HepG2 (cell line): ENCODE results near the gene MRPL51. TPM values are rescaled to one million over a fixed set of nuclear protein-coding genes. Genes with fewer than 3 reads are reported as not detected.

ENCODE experiments used
- FLYWCH1 ChIP-seq: sonication (generic); formaldehyde crosslinking; IDR thresholded peaks from 2 replicates; pipeline ENCODE4 v1.8.1; 2023; ENCODE audit warnings: mild to moderate bottlenecking, missing genetic modification reagents
- HOXA9 ChIP-seq: sonication (generic); formaldehyde crosslinking; IDR thresholded peaks from 2 replicates; pipeline ENCODE4 v1.8.1; 2022; ENCODE audit warnings: missing genetic modification reagents, mild to moderate bottlenecking, moderate library complexity, borderline replicate concordance
- KLF11 ChIP-seq: IDR thresholded peaks from 2 replicates; pipeline ENCODE4 v1.6.1; 2016; ENCODE audit warnings: missing compliant biosample characterization
- MLLT10 ChIP-seq: sonication (generic); formaldehyde crosslinking; IDR thresholded peaks from 2 replicates; pipeline ENCODE4 v1.4.0; 2020; ENCODE audit warnings: missing genetic modification reagents
- NR2C2 ChIP-seq: sonication (generic); formaldehyde crosslinking; IDR thresholded peaks from 2 replicates; pipeline ENCODE4 v1.4.0; 2020; ENCODE audit warnings: missing genetic modification reagents, mild to moderate bottlenecking, moderate library complexity, borderline replicate concordance
- ZMYM4 ChIP-seq: sonication (generic); formaldehyde crosslinking; IDR thresholded peaks from 2 replicates; pipeline ENCODE4 v1.8.1; 2023; ENCODE audit warnings: mild to moderate bottlenecking, missing genetic modification reagents
- ZNF225 ChIP-seq: sonication (generic); formaldehyde crosslinking; IDR thresholded peaks from 2 replicates; pipeline ENCODE4 v1.4.0; 2020; ENCODE audit warnings: mild to moderate bottlenecking, missing genetic modification reagents
- ZNF549 ChIP-seq: sonication (generic); formaldehyde crosslinking; IDR thresholded peaks from 2 replicates; pipeline ENCODE4 v1.5.0; 2020; ENCODE audit warnings: missing genetic modification reagents
- polyA plus RNA-seq, 8 experiments: library from polyadenylated mRNA; depleted of rRNA in 3 of 8; stranded (reverse) in 7 of 8; unstranded in 1 of 8; fragments of >200 nt; fragmentation: Illumina TruSeq in 4 of 8; extraction: Trizol in 4 of 8; gene quantifications; 2 replicates each; pipeline versions ENCODE4 v1.2.1 to v1.2.3, GENCODE V29; 2011 to 2016; ENCODE audit warnings: low read depth in 4 of 8, missing spikeins in 1 of 8, mixed read lengths in 1 of 8; ENCODE audit not compliant: insufficient read depth in 1 of 8
- total RNA-seq, 5 experiments: library from RNA; depleted of rRNA; stranded (reverse); fragments of >200 nt; fragmentation: Illumina TruSeq; extraction: Trizol; gene quantifications; 2 replicates each; pipeline ENCODE4 v1.2.3, GENCODE V29; 2016; ENCODE audit warnings: low read depth in 1 of 5
- TF ChIP-seq, protein P1 (sequence below): sonication (generic); formaldehyde crosslinking; conservative IDR thresholded peaks from 2 replicates; pipeline ENCODE4 v1.8.0; 2022; ENCODE audit warnings: mild to moderate bottlenecking, moderate library complexity, missing genetic modification reagents
- TF ChIP-seq, protein P2 (sequence below): sonication (generic); formaldehyde crosslinking; IDR thresholded peaks from 2 replicates; pipeline ENCODE4 v1.4.0; 2020; ENCODE audit warnings: mild to moderate bottlenecking, missing genetic modification reagents, borderline replicate concordance
- TF ChIP-seq, protein P3 (sequence below), 2 experiments: sonication (generic) in 1 of 2; formaldehyde crosslinking in 1 of 2; IDR thresholded peaks; 2 replicates each; pipeline versions ENCODE4 v1.5.1 to v1.6.1; 2011 to 2020; ENCODE audit warnings: borderline replicate concordance in 1 of 2, low read depth in 1 of 2, low read length in 1 of 2, mild to moderate bottlenecking in 1 of 2, missing genetic modification reagents in 1 of 2, moderate library complexity in 1 of 2
- TF ChIP-seq, protein P4 (sequence below): fragments of 450-650 bp; IDR thresholded peaks from 2 replicates; pipeline ENCODE4 v1.6.1; 2016
- TF ChIP-seq, protein P5 (sequence below): sonication (generic); formaldehyde crosslinking; IDR thresholded peaks from 2 replicates; pipeline ENCODE4; 2020; ENCODE audit warnings: missing genetic modification reagents, mild to moderate bottlenecking, borderline replicate concordance

MRPL51 gene
- total and polyA plus RNA-seq, 2 of the 13 experiments (the other 11 are each of a cell fraction or from before 2014, with no cell fraction given): 64.8 to 278 TPM

DNA sequence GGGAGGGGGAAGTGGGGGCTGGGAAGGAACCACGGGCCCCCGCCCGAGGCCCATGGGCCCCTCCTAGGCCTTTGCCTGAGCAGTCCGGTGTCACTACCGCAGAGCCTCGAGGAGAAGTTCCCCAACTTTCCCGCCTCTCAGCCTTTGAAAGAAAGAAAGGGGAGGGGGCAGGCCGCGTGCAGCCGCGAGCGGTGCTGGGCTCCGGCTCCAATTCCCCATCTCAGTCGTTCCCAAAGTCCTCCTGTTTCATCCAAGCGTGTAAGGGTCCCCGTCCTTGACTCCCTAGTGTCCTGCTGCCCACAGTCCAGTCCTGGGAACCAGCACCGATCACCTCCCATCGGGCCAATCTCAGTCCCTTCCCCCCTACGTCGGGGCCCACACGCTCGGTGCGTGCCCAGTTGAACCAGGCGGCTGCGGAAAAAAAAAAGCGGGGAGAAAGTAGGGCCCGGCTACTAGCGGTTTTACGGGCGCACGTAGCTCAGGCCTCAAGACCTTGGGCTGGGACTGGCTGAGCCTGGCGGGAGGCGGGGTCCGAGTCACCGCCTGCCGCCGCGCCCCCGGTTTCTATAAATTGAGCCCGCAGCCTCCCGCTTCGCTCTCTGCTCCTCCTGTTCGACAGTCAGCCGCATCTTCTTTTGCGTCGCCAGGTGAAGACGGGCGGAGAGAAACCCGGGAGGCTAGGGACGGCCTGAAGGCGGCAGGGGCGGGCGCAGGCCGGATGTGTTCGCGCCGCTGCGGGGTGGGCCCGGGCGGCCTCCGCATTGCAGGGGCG, 41.0 kb upstream of the MRPL51 start, which contains the start of gene GAPDH (continued):
- peak; percentile 85 for TF ChIP-seq KLF11 (CRISPR knock-in tag)
- TF ChIP-seq, protein P1, sequence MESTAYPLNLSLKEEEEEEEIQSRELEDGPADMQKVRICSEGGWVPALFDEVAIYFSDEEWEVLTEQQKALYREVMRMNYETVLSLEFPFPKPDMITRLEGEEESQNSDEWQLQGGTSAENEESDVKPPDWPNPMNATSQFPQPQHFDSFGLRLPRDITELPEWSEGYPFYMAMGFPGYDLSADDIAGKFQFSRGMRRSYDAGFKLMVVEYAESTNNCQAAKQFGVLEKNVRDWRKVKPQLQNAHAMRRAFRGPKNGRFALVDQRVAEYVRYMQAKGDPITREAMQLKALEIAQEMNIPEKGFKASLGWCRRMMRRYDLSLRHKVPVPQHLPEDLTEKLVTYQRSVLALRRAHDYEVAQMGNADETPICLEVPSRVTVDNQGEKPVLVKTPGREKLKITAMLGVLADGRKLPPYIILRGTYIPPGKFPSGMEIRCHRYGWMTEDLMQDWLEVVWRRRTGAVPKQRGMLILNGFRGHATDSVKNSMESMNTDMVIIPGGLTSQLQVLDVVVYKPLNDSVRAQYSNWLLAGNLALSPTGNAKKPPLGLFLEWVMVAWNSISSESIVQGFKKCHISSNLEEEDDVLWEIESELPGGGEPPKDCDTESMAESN (CRISPR knock-in tag): peak; percentile 43; the same call in 1 of the 2 replicates
- TF ChIP-seq, protein P2, sequence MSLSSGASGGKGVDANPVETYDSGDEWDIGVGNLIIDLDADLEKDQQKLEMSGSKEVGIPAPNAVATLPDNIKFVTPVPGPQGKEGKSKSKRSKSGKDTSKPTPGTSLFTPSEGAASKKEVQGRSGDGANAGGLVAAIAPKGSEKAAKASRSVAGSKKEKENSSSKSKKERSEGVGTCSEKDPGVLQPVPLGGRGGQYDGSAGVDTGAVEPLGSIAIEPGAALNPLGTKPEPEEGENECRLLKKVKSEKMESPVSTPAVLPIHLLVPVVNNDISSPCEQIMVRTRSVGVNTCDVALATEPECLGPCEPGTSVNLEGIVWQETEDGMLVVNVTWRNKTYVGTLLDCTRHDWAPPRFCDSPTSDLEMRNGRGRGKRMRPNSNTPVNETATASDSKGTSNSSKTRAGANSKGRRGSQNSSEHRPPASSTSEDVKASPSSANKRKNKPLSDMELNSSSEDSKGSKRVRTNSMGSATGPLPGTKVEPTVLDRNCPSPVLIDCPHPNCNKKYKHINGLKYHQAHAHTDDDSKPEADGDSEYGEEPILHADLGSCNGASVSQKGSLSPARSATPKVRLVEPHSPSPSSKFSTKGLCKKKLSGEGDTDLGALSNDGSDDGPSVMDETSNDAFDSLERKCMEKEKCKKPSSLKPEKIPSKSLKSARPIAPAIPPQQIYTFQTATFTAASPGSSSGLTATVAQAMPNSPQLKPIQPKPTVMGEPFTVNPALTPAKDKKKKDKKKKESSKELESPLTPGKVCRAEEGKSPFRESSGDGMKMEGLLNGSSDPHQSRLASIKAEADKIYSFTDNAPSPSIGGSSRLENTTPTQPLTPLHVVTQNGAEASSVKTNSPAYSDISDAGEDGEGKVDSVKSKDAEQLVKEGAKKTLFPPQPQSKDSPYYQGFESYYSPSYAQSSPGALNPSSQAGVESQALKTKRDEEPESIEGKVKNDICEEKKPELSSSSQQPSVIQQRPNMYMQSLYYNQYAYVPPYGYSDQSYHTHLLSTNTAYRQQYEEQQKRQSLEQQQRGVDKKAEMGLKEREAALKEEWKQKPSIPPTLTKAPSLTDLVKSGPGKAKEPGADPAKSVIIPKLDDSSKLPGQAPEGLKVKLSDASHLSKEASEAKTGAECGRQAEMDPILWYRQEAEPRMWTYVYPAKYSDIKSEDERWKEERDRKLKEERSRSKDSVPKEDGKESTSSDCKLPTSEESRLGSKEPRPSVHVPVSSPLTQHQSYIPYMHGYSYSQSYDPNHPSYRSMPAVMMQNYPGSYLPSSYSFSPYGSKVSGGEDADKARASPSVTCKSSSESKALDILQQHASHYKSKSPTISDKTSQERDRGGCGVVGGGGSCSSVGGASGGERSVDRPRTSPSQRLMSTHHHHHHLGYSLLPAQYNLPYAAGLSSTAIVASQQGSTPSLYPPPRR (CRISPR knock-in tag): 0 out of 2 replicates have a peak, but pooled peaks have one; percentile 30
- TF ChIP-seq FLYWCH1 (CRISPR knock-in tag): no peak
- TF ChIP-seq NR2C2 (CRISPR knock-in tag): no peak; the same call in 1 of the 2 replicates
- TF ChIP-seq, protein P3, sequence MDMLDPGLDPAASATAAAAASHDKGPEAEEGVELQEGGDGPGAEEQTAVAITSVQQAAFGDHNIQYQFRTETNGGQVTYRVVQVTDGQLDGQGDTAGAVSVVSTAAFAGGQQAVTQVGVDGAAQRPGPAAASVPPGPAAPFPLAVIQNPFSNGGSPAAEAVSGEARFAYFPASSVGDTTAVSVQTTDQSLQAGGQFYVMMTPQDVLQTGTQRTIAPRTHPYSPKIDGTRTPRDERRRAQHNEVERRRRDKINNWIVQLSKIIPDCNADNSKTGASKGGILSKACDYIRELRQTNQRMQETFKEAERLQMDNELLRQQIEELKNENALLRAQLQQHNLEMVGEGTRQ (IDR thresholded peaks at IDR 0.05; ENCODE audit: low read depth, low read length): no peak
- TF ChIP-seq, protein P3 (CRISPR knock-in tag; IDR thresholded peaks at IDR 0.05; ENCODE audit: borderline replicate concordance): peak; percentile 54; the same call in 1 of the 2 replicates
- peak; percentile 74 for TF ChIP-seq ZMYM4 (CRISPR knock-in tag)
- TF ChIP-seq ZNF549 (CRISPR knock-in tag): peak; percentile 58; the same call in 1 of the 2 replicates
- TF ChIP-seq ZNF225 (CRISPR knock-in tag): peak; percentile 68; the same call in 1 of the 2 replicates
- TF ChIP-seq HOXA9 (CRISPR knock-in tag): peak; percentile 82; the same call in 1 of the 2 replicates
- TF ChIP-seq, protein P4, sequence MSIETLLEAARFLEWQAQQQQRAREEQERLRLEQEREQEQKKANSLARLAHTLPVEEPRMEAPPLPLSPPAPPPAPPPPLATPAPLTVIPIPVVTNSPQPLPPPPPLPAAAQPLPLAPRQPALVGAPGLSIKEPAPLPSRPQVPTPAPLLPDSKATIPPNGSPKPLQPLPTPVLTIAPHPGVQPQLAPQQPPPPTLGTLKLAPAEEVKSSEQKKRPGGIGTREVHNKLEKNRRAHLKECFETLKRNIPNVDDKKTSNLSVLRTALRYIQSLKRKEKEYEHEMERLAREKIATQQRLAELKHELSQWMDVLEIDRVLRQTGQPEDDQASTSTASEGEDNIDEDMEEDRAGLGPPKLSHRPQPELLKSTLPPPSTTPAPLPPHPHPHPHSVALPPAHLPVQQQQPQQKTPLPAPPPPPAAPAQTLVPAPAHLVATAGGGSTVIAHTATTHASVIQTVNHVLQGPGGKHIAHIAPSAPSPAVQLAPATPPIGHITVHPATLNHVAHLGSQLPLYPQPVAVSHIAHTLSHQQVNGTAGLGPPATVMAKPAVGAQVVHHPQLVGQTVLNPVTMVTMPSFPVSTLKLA: peak; percentile 45; the same call in 1 of the 2 replicates
- TF ChIP-seq, protein P5, sequence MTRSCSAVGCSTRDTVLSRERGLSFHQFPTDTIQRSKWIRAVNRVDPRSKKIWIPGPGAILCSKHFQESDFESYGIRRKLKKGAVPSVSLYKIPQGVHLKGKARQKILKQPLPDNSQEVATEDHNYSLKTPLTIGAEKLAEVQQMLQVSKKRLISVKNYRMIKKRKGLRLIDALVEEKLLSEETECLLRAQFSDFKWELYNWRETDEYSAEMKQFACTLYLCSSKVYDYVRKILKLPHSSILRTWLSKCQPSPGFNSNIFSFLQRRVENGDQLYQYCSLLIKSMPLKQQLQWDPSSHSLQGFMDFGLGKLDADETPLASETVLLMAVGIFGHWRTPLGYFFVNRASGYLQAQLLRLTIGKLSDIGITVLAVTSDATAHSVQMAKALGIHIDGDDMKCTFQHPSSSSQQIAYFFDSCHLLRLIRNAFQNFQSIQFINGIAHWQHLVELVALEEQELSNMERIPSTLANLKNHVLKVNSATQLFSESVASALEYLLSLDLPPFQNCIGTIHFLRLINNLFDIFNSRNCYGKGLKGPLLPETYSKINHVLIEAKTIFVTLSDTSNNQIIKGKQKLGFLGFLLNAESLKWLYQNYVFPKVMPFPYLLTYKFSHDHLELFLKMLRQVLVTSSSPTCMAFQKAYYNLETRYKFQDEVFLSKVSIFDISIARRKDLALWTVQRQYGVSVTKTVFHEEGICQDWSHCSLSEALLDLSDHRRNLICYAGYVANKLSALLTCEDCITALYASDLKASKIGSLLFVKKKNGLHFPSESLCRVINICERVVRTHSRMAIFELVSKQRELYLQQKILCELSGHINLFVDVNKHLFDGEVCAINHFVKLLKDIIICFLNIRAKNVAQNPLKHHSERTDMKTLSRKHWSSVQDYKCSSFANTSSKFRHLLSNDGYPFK (CRISPR knock-in tag): peak; percentile 34; the same call in 1 of the 2 replicates
- TF ChIP-seq MLLT10 (CRISPR knock-in tag): no peak
